Astrocyte (in vitro differentiated cells and primary cell): ENCODE data around the gene GRK2.

ENCODE experiments used
- EZH2 ChIP-seq: IDR thresholded peaks from 2 replicates; pipeline ENCODE4 v1.6.1; 2012; ENCODE audit warnings: mild to moderate bottlenecking, low read length, inconsistent platforms; ENCODE audit not compliant: insufficient read depth
- TF ChIP-seq, protein P1 (sequence below): IDR thresholded peaks from 2 replicates; pipeline ENCODE4 v1.5.1; 2011; ENCODE audit warnings: low read depth, mild to moderate bottlenecking, inconsistent platforms, low read length, moderate library complexity; ENCODE audit not compliant: insufficient read depth

DNA sequence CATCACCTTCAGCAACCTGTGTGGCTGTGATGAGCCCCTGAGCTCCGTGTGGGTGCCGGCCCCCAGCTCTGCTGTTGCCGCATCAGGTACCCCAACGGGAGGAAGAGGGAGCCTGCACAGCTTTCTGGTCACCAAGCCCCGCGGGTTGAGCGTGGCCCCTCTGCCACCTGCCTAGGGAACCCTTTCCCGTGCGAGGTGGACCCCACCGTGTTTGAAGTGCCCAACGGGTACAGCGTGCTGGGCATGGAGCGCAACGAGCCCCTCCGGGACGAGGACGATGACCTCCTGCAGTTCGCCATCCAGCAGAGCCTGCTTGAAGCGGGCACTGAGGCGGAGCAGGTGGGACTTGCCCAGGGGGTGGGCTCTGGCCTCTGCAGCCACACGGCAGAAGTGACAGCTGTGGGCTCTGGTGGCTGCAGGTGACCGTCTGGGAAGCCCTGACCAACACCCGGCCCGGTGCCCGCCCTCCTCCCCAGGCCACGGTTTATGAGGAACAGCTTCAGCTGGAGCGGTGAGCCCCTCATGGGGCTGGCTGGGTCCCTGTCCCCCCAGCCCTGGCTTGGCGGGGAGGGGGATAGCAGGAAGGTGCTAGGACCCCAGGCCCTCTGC is 35.1 kb downstream of the GRK2 start:
- no peak for TF ChIP-seq EZH2
- TF ChIP-seq, protein P1, sequence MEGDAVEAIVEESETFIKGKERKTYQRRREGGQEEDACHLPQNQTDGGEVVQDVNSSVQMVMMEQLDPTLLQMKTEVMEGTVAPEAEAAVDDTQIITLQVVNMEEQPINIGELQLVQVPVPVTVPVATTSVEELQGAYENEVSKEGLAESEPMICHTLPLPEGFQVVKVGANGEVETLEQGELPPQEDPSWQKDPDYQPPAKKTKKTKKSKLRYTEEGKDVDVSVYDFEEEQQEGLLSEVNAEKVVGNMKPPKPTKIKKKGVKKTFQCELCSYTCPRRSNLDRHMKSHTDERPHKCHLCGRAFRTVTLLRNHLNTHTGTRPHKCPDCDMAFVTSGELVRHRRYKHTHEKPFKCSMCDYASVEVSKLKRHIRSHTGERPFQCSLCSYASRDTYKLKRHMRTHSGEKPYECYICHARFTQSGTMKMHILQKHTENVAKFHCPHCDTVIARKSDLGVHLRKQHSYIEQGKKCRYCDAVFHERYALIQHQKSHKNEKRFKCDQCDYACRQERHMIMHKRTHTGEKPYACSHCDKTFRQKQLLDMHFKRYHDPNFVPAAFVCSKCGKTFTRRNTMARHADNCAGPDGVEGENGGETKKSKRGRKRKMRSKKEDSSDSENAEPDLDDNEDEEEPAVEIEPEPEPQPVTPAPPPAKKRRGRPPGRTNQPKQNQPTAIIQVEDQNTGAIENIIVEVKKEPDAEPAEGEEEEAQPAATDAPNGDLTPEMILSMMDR = no peak
